ENCODE measurements around the gene MPL.
A peak's percentile ranks its signal among the peaks of the same experiment; 100 is the strongest.

The MPL gene

DNA sequence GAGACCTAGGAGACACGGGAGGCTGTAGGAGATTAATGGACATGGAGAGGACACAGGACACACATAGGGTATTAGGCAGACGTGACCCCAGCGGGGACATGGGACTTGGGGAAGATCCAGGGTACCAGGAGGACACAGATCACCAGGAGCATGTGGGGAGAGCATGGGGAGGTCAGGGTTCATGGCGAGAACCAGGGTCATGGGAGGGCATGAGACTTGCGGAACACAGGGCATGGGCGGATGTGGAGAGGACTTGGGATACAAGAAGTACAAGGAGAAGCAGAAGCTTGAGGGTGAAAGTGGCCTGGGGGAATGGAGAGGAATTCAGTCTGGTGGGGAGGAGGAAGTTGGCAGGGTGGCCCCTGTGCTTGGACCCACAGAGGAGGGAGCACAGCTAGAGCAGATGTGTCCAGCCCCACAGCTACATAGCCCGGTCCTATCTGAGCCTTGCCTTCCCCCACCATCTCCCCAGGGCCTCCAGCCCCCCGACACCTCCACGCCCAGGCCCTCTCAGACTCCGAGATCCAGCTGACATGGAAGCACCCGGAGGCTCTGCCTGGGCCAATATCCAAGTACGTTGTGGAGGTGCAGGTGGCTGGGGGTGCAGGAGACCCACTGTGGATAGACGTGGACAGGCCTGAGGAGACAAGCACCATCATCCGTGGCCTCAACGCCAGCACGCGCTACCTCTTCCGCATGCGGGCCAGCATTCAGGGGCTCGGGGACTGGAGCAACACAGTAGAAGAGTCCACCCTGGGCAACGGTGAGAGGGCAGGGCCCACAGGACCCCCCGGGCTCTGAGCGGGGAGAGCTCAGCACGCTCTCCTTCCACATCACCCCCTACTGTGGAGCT is 24.7 kb upstream of the MPL start:
- TF ChIP-seq CTCF (IDR thresholded peaks at IDR 0.05; ENCODE audit: low read depth, low read length), result no peak

GRCh38 chr1:43313771-43314170 is 23.8 kb upstream of the MPL start:
- no peak for DNase-seq (ENCODE audit: extremely low read depth, low read depth)

More for the DNA sequence above, 24.7 kb upstream of the MPL start:
- no peak for DNase-seq (ENCODE audit: extremely low read depth, low read depth)

DNA sequence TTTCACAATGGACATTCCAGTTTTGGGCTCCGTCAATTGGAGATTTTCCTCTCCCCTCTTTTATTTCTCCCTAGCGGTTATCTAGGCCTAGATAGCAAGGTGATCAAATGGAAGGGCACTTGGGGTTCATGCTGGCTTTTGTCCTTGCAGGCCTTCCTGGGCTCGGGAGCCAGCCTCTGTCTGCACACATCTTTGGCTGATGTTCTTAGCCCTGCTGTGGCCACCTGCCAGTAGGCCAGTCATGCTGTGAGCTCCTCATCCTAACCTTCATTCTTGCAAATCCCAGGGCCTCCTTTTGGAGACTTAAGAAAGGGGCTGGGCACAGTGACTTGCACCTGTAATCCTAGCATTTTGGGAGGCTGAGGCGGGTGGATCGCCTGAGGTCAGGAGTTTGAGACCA is 23.4 kb upstream of the MPL start:
- TF ChIP-seq CTCF (IDR thresholded peaks at IDR 0.05; ENCODE audit: low read depth, low read length), result no peak

More at GRCh38 chr1:43313771-43314170, 23.8 kb upstream of the MPL start:
- TF ChIP-seq CTCF (IDR thresholded peaks at IDR 0.05; ENCODE audit: low read depth, low read length), result no peak

DNA sequence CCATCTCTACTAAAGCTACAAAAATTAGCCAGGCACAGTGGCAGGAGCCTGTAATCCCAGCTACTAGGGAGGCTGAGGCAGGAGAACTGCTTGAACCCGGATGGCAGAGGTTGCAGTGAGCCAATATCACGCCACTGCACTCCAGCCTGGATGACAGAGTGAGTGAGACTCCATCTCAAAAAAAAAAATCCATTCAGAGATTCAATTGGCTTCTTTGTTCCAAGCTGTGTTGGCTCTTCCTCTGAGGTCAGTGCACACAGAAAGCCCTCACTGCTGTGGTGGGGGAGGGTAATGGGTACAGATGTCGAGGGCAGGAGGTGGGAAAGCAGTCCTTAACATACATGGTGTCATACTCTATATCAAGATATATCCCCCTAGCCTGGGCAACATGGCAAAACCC is 22.1 kb upstream of the MPL start:
- DNase-seq (ENCODE audit: extremely low read depth, low read depth), result no peak
- TF ChIP-seq CTCF (IDR thresholded peaks at IDR 0.05; ENCODE audit: low read depth, low read length), result no peak

More for the DNA sequence above, 23.4 kb upstream of the MPL start:
- DNase-seq (ENCODE audit: extremely low read depth, low read depth), result no peak

GRCh38 chr1:43315963-43316737 is 21.5 kb upstream of the MPL start:
- no peak for TF ChIP-seq CTCF (IDR thresholded peaks at IDR 0.05; ENCODE audit: low read depth, low read length)

GRCh38 chr1:43316738-43317520 is 20.7 kb upstream of the MPL start:
- TF ChIP-seq CTCF (IDR thresholded peaks at IDR 0.05; ENCODE audit: low read depth, low read length), result peak; percentile 3
- no peak for DNase-seq (ENCODE audit: extremely low read depth, low read depth)

More at GRCh38 chr1:43315963-43316737, 21.5 kb upstream of the MPL start:
- DNase-seq (ENCODE audit: extremely low read depth, low read depth), result no peak

All from AG09319 (cell line).